ENCODE measurements around the gene RPL39.
A peak's percentile ranks its signal among the peaks of the same experiment; 100 is the strongest.
"Not testable (repeated sequence)": the region's sequence is repeated elsewhere in the genome, so short reads cannot be mapped to it uniquely, and the experiment has no call there.

The RPL39 gene

DNA sequence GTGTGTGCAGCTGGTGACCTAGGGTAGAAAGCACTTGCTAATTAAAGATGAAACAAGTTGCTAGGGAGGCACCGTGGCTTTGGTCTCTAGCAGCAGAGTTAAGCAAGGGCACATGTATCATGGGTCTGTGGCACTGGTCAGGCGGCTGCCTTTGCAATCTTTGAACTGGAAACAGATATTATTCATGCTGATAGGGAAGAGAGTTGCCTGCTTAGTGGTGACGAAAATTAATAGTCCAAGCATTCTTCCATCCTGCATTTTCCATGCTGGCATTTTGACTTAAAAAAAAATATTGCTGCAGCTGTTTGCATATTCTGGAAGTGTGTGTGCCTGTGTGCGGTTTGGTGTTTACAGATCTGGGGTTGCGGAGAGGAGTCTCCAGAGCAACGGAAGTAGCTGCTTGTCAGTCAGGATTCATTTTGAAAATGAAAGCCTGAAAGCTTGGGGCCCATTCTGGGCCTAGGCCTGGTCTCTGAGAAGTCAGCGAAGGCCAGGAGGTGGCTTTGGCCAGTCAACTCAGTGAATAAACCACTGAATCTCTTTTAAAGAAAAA, 35.4 kb downstream of the RPL39 start:
- H3K4me3 ChIP-seq (replicated peaks; ENCODE audit: low read depth, low read length), result no peak overlapping the region
- TF ChIP-seq CTCF (IDR thresholded peaks at IDR 0.05; ENCODE audit: low read depth, low read length, missing control alignments), result no peak
- no peak for DNase-seq (ENCODE audit: extremely low read depth, low read depth)

- H3K4me3 ChIP-seq (replicated peaks; ENCODE audit: low read depth, low read length), result no peak overlapping the region
- TF ChIP-seq CTCF (IDR thresholded peaks at IDR 0.05; ENCODE audit: low read depth, low read length, missing control alignments), result peak; percentile 40
- DNase-seq (ENCODE audit: extremely low read depth, low read depth), result no peak
Observed at GRCh38 chrX:119753639-119754257, 37.7 kb downstream of the RPL39 start.

DNA sequence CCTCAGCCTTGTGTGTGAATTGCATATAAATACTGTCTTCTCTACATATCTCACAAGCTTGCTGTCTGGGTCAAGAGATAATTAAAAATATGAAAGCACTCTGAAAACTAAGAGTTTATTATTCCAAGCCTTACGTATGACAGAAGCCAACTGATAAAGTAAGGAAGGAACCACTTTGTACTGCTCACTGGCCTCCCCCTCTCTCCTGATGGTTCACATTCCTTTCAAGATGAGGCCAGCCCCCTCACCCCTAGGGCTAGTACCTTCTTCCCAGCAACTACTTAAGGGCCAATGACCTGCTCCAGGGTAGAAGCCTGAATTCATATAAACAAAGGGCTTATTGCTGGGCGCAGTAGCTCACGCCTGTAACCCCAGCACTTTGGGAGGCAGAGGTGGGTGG, 38.4 kb downstream of the RPL39 start:
- DNase-seq (ENCODE audit: extremely low read depth, low read depth), result no peak
- no peak overlapping the region for H3K4me3 ChIP-seq (replicated peaks; ENCODE audit: low read depth, low read length)
- no peak for TF ChIP-seq CTCF (IDR thresholded peaks at IDR 0.05; ENCODE audit: low read depth, low read length, missing control alignments)

GRCh38 chrX:119750751-119751150, 40.7 kb downstream of the RPL39 start:
- DNase-seq (ENCODE audit: extremely low read depth, low read depth); H3K4me3 ChIP-seq (replicated peaks; ENCODE audit: low read depth, low read length): not testable (repeated sequence)

GRCh38 chrX:119750131-119750530, 41.3 kb downstream of the RPL39 start:
- not testable (repeated sequence) for DNase-seq (ENCODE audit: extremely low read depth, low read depth); H3K4me3 ChIP-seq (replicated peaks; ENCODE audit: low read depth, low read length)

DNA sequence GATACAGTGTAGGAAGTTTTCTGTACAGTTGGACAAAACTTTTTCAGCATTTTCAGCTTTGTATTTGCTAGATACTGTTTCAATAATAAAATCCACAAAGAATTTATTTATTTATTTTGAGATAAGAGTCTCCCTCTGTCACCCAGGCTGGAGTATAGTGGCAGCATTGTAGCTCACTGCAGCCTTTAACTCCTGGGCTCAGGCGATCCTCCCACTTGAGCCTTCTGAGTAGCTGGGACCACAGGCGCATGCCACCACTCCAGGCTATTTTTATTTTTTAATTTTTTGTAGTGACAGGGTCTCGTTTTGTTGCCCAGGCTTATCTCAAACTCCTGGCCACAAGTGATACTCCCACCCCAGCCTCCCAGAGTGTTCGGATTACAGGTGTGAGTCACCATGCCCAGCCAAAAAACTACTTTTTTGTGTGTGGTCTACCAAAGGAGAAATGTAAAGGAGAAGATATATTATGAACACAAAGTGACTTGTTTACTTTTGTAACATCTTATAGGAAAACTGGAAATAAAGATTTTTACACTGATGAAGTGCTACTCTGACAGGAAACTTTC, 46.1 kb downstream of the RPL39 start:
- no peak overlapping the region for H3K4me3 ChIP-seq (replicated peaks; ENCODE audit: low read depth, low read length)
- DNase-seq (ENCODE audit: extremely low read depth, low read depth), result no peak
- TF ChIP-seq CTCF (IDR thresholded peaks at IDR 0.05; ENCODE audit: low read depth, low read length, missing control alignments), result no peak

- no peak for DNase-seq (ENCODE audit: extremely low read depth, low read depth)
- H3K4me3 ChIP-seq (replicated peaks; ENCODE audit: low read depth, low read length), result no peak overlapping the region
- TF ChIP-seq CTCF (IDR thresholded peaks at IDR 0.05; ENCODE audit: low read depth, low read length, missing control alignments), result no peak
Observed at GRCh38 chrX:119738742-119739141, 52.7 kb downstream of the RPL39 start.
